ENCODE data around the gene LRRC14B. TPM values are rescaled to one million over a fixed set of nuclear protein-coding genes. Genes with fewer than 3 reads are reported as not detected.

LRRC14B gene
- polyA plus RNA-seq, 1 of the 3 experiments (the other 2 are of a cell fraction): not detected

GRCh38 chr5:162190-162564, 29.1 kb upstream of the LRRC14B start:
- CTCF ChIA-PET: no interaction called here
- Histone ChIP-seq H3K79me2 (ENCODE audit: insufficient read depth) (no peaks in the 10 kb centered on the region), H3K9ac (no peak overlapping the region), H2AFZ (ENCODE audit: low read depth) (no peak overlapping the region), H3K27me3 (ENCODE audit: insufficient read depth) (no peaks in the 10 kb centered on the region; the same call in 1 of the 2 replicates), H4K20me1 (ENCODE audit: insufficient read depth) (no peaks in the 10 kb centered on the region), H3K27ac (ENCODE audit: low read depth in 2 of 2, low read length in 1 of 2) (no peak overlapping the region), H3K4me2 (no peak overlapping the region), H3K9me2 (no peaks in the 10 kb centered on the region), H3F3A (replicated peaks; ENCODE audit: insufficient read depth) (peaks cover 3% of the 10 kb centered on the region), H3K36me3 (replicated peaks in 1 of 2; ENCODE audit: control insufficient read depth in 1 of 2, insufficient read depth in 2 of 2, low read length in 1 of 2) (no peaks in the 10 kb centered on the region), H3K4me3 (ENCODE audit: low read depth in 2 of 2, low read length in 1 of 2) (no peak overlapping the region), H3K4me1 (ENCODE audit: control insufficient read depth in 1 of 2, insufficient read depth in 2 of 2, low read depth in 1 of 2, low read length in 1 of 2) (peaks cover 0 to 4% of the 10 kb centered on the region in 2 experiments; a peak in 1 of 4 replicates), H3K9me3 (no peaks in the 10 kb centered on the region)
- POLR2A ChIA-PET: no interaction called here
- 87% methylated on average over 8 of the region's 19 CpGs for WGBS (ENCODE audit: low lambda C conversion rate)
- DNase-seq: no peak
- no peak for TF ChIP-seq NFIC (IDR thresholded peaks at IDR 0.05; ENCODE audit: borderline replicate concordance)
- TF ChIP-seq FOSL2 (IDR thresholded peaks at IDR 0.05; ENCODE audit: borderline replicate concordance, low read depth): no peak
- TF ChIP-seq RAD21 (IDR thresholded peaks at IDR 0.05; ENCODE audit: low read length): no peak
- TF ChIP-seq CTCF (IDR thresholded peaks at IDR 0.05): no peak
- no peak for TF ChIP-seq ZBTB33 (IDR thresholded peaks at IDR 0.05; ENCODE audit: borderline replicate concordance, low read depth)
- TF ChIP-seq ELF1 (IDR thresholded peaks at IDR 0.05): no peak
- TF ChIP-seq PBX3 (IDR thresholded peaks at IDR 0.05): no peak
- no peak for TF ChIP-seq TAF1 (IDR thresholded peaks at IDR 0.05; ENCODE audit: borderline replicate concordance, low read depth, low read length)
- no peak for TF ChIP-seq USF2 (IDR thresholded peaks at IDR 0.05; ENCODE audit: borderline replicate concordance, low read depth, low read length)
- TF ChIP-seq RCOR1 (IDR thresholded peaks at IDR 0.05; ENCODE audit: low read length): no peak
- TF ChIP-seq USF1 (IDR thresholded peaks at IDR 0.05; ENCODE audit: borderline replicate concordance, low read depth): no peak
- TF ChIP-seq GABPA (IDR thresholded peaks at IDR 0.05; ENCODE audit: low read depth): no peak
- TF ChIP-seq JUND (IDR thresholded peaks at IDR 0.05): no peak
- no peak for TF ChIP-seq EZH2phosphoT487 (IDR thresholded peaks at IDR 0.05; ENCODE audit: borderline replicate concordance, low read depth)
- TF ChIP-seq MXI1 (IDR thresholded peaks at IDR 0.05; ENCODE audit: low read depth, low read length): no peak
- no peak for TF ChIP-seq REST (IDR thresholded peaks at IDR 0.05; ENCODE audit: low read depth, low read length)
- no peak for TF ChIP-seq RXRA (IDR thresholded peaks at IDR 0.05; ENCODE audit: borderline replicate concordance, low read depth)
